ENCODE data around the gene NCOR1. TPM values are rescaled to one million over a fixed set of nuclear protein-coding genes. Genes with fewer than 3 reads are reported as not detected.
A peak's percentile ranks its signal among the peaks of the same experiment; 100 is the strongest.

NCOR1 gene
- total and polyA plus RNA-seq, 9 of the 15 experiments (the other 6 are each of a cell fraction or from before 2014, with no cell fraction given), result 20.2 to 66.5 (median 50.9) TPM

DNA sequence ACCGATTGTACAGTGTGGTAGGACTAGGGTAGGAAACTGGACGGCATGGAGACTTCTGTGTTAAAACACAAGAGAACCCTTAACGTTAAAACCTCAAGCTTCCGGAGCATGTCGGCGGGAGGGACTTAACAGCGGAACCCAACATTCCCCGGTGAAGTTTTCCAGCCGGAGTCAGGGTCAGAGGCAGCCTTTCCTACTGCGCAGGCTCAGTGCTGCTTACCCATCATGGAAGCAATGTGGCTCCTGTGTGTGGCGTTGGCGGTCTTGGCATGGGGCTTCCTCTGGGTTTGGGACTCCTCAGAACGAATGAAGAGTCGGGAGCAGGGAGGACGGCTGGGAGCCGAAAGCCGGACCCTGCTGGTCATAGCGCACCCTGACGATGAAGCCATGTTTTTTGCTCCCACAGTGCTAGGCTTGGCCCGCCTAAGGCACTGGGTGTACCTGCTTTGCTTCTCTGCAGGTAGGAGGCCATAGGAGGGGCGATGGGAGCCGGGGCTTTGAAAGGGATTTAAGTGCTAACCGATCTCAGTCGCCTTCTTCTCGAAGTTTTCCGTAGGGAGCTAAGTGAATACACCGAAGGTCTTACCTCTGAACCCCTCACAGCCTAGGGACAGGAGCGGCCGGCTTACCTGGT, 1.8 kb upstream of the NCOR1 start, which contains the start of gene PIGL (continued):
- TF ChIP-seq SMAD3 (CRISPR knock-in tag; conservative IDR thresholded peaks at IDR 0.05) (peak; percentile 55; the same call in 1 of the 2 replicates), MCM7 (IDR thresholded peaks at IDR 0.05) (no peak), KDM4B (IDR thresholded peaks at IDR 0.05; ENCODE audit: borderline replicate concordance in 2 of 2, low read depth in 1 of 2) (no peak; a peak in 1 of 4 replicates), SMARCA5 (IDR thresholded peaks at IDR 0.05) (no peak), CBX3 (IDR thresholded peaks at IDR 0.05; ENCODE audit: borderline replicate concordance in 1 of 2, low read length in 2 of 2) (peak in 1 of 2 experiments; percentile 52; a peak in 1 of 3 replicates), SNRNP70 (optimal IDR thresholded peaks at IDR 0.05; ENCODE audit: low read depth, low read length) (no peak), ZNF57 (CRISPR knock-in tag; IDR thresholded peaks at IDR 0.05) (no peak), EGR1 (conservative IDR thresholded peaks at IDR 0.05) (no peak)
- TF ChIP-seq, protein P1, sequence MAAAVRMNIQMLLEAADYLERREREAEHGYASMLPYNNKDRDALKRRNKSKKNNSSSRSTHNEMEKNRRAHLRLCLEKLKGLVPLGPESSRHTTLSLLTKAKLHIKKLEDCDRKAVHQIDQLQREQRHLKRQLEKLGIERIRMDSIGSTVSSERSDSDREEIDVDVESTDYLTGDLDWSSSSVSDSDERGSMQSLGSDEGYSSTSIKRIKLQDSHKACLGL (CRISPR knock-in tag; IDR thresholded peaks at IDR 0.05; ENCODE audit: borderline replicate concordance, poor library complexity, severe bottlenecking), result no peak
- TF ChIP-seq, protein P2, sequence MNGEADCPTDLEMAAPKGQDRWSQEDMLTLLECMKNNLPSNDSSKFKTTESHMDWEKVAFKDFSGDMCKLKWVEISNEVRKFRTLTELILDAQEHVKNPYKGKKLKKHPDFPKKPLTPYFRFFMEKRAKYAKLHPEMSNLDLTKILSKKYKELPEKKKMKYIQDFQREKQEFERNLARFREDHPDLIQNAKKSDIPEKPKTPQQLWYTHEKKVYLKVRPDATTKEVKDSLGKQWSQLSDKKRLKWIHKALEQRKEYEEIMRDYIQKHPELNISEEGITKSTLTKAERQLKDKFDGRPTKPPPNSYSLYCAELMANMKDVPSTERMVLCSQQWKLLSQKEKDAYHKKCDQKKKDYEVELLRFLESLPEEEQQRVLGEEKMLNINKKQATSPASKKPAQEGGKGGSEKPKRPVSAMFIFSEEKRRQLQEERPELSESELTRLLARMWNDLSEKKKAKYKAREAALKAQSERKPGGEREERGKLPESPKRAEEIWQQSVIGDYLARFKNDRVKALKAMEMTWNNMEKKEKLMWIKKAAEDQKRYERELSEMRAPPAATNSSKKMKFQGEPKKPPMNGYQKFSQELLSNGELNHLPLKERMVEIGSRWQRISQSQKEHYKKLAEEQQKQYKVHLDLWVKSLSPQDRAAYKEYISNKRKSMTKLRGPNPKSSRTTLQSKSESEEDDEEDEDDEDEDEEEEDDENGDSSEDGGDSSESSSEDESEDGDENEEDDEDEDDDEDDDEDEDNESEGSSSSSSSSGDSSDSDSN (IDR thresholded peaks at IDR 0.05; ENCODE audit: borderline replicate concordance in 1 of 2, low read depth in 2 of 2, low read length in 2 of 2), result peak in 1 of 2 experiments; percentile 70; a peak in 1 of 4 replicates
- TF ChIP-seq, protein P3, sequence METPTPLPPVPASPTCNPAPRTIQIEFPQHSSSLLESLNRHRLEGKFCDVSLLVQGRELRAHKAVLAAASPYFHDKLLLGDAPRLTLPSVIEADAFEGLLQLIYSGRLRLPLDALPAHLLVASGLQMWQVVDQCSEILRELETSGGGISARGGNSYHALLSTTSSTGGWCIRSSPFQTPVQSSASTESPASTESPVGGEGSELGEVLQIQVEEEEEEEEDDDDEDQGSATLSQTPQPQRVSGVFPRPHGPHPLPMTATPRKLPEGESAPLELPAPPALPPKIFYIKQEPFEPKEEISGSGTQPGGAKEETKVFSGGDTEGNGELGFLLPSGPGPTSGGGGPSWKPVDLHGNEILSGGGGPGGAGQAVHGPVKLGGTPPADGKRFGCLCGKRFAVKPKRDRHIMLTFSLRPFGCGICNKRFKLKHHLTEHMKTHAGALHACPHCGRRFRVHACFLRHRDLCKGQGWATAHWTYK (CRISPR knock-in tag; IDR thresholded peaks at IDR 0.05), result no peak
- TF ChIP-seq, protein P4, sequence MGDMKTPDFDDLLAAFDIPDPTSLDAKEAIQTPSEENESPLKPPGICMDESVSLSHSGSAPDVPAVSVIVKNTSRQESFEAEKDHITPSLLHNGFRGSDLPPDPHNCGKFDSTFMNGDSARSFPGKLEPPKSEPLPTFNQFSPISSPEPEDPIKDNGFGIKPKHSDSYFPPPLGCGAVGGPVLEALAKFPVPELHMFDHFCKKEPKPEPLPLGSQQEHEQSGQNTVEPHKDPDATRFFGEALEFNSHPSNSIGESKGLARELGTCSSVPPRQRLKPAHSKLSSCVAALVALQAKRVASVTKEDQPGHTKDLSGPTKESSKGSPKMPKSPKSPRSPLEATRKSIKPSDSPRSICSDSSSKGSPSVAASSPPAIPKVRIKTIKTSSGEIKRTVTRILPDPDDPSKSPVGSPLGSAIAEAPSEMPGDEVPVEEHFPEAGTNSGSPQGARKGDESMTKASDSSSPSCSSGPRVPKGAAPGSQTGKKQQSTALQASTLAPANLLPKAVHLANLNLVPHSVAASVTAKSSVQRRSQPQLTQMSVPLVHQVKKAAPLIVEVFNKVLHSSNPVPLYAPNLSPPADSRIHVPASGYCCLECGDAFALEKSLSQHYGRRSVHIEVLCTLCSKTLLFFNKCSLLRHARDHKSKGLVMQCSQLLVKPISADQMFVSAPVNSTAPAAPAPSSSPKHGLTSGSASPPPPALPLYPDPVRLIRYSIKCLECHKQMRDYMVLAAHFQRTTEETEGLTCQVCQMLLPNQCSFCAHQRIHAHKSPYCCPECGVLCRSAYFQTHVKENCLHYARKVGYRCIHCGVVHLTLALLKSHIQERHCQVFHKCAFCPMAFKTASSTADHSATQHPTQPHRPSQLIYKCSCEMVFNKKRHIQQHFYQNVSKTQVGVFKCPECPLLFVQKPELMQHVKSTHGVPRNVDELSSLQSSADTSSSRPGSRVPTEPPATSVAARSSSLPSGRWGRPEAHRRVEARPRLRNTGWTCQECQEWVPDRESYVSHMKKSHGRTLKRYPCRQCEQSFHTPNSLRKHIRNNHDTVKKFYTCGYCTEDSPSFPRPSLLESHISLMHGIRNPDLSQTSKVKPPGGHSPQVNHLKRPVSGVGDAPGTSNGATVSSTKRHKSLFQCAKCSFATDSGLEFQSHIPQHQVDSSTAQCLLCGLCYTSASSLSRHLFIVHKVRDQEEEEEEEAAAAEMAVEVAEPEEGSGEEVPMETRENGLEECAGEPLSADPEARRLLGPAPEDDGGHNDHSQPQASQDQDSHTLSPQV (IDR thresholded peaks at IDR 0.05), result peak; percentile 80
- TF ChIP-seq, protein P5, sequence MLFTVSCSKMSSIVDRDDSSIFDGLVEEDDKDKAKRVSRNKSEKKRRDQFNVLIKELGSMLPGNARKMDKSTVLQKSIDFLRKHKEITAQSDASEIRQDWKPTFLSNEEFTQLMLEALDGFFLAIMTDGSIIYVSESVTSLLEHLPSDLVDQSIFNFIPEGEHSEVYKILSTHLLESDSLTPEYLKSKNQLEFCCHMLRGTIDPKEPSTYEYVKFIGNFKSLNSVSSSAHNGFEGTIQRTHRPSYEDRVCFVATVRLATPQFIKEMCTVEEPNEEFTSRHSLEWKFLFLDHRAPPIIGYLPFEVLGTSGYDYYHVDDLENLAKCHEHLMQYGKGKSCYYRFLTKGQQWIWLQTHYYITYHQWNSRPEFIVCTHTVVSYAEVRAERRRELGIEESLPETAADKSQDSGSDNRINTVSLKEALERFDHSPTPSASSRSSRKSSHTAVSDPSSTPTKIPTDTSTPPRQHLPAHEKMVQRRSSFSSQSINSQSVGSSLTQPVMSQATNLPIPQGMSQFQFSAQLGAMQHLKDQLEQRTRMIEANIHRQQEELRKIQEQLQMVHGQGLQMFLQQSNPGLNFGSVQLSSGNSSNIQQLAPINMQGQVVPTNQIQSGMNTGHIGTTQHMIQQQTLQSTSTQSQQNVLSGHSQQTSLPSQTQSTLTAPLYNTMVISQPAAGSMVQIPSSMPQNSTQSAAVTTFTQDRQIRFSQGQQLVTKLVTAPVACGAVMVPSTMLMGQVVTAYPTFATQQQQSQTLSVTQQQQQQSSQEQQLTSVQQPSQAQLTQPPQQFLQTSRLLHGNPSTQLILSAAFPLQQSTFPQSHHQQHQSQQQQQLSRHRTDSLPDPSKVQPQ (CRISPR knock-in tag; IDR thresholded peaks at IDR 0.05; ENCODE audit: borderline replicate concordance), result no peak
